ENCODE results near the gene ESD.

DNA sequence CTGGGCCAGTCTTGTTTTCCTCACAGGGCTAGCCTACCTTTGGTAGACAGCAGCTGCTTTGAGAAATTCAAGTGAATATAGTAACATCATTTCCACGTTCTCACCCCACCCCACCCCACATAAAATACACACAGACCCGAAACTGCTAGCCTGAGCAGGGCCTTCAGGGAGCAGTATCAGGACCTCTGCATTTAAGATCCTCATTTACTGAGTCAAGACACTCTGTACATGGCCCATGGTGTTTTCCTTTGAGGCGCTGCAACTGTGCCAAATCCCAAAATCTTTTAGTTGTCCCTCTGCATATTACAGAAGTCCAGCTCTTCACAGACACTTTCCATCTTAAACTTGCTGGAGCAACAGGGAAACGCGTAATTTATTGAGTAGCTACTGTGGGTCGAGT lies 43.0 kb downstream of the ESD start:
- TF ChIP-seq, protein P1, sequence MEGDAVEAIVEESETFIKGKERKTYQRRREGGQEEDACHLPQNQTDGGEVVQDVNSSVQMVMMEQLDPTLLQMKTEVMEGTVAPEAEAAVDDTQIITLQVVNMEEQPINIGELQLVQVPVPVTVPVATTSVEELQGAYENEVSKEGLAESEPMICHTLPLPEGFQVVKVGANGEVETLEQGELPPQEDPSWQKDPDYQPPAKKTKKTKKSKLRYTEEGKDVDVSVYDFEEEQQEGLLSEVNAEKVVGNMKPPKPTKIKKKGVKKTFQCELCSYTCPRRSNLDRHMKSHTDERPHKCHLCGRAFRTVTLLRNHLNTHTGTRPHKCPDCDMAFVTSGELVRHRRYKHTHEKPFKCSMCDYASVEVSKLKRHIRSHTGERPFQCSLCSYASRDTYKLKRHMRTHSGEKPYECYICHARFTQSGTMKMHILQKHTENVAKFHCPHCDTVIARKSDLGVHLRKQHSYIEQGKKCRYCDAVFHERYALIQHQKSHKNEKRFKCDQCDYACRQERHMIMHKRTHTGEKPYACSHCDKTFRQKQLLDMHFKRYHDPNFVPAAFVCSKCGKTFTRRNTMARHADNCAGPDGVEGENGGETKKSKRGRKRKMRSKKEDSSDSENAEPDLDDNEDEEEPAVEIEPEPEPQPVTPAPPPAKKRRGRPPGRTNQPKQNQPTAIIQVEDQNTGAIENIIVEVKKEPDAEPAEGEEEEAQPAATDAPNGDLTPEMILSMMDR (IDR thresholded peaks at IDR 0.05), result no peak
- no peak for TF ChIP-seq EZH2phosphoT487 (IDR thresholded peaks at IDR 0.05)

All from neural progenitor cell (in vitro differentiated cells).